SK-N-MC (cell line): ENCODE measurements around the gene CABLES2.

Experiments
- DNase-seq: peaks from one replicate; pipeline ENCODE4 v3.0.0-alpha.2; 2011; ENCODE audit warnings: low read depth, low spot score
- H3K27ac ChIP-seq: fragments of 200-600 bp; sonication (generic); 2 replicates; pipeline ENCODE4 v1.5.1; 2016; ENCODE audit warnings: mixed run types
- H3K36me3 ChIP-seq: fragments of 200-600 bp; sonication (generic); 2 replicates; pipeline ENCODE4 v1.6.1; 2017; ENCODE audit warnings: antibody characterized with exemption, low read length, mixed read lengths; ENCODE audit not compliant: insufficient read depth
- H3K4me3 ChIP-seq: fragments of 200-600 bp; sonication (generic); 2 replicates; pipeline ENCODE4 v1.5.1; 2016
- H3K9ac ChIP-seq: fragments of 200-600 bp; sonication (generic); 2 replicates; pipeline ENCODE4 v1.8.0; 2017; ENCODE audit warnings: mixed run types, mixed read lengths; ENCODE audit not compliant: insufficient read length
- H3K9me3 ChIP-seq: fragments of 200-600 bp; sonication (generic); 2 replicates; pipeline ENCODE4 v1.6.1; 2017; ENCODE audit warnings: low read depth, mild to moderate bottlenecking, antibody characterized with exemption, low read length, moderate library complexity, mixed read lengths
- EZH2 ChIP-seq: fragments of 200-600 bp; sonication (generic); IDR thresholded peaks from one replicate; pipeline ENCODE4 v1.6.1; 2017; ENCODE audit warnings: antibody characterized with exemption
- FOXP2 ChIP-seq: optimal IDR thresholded peaks from 2 replicates; pipeline ENCODE3; 2011; ENCODE audit warnings: mild to moderate bottlenecking, moderate library complexity; ENCODE audit not compliant: insufficient read depth; ENCODE audit errors: extremely low read length, control extremely low read depth
- POLR2AphosphoS5 ChIP-seq: IDR thresholded peaks from 2 replicates; pipeline ENCODE4 v1.6.1; 2012; ENCODE audit warnings: mild to moderate bottlenecking, low read depth, low read length, borderline replicate concordance

Gene CABLES2

DNA sequence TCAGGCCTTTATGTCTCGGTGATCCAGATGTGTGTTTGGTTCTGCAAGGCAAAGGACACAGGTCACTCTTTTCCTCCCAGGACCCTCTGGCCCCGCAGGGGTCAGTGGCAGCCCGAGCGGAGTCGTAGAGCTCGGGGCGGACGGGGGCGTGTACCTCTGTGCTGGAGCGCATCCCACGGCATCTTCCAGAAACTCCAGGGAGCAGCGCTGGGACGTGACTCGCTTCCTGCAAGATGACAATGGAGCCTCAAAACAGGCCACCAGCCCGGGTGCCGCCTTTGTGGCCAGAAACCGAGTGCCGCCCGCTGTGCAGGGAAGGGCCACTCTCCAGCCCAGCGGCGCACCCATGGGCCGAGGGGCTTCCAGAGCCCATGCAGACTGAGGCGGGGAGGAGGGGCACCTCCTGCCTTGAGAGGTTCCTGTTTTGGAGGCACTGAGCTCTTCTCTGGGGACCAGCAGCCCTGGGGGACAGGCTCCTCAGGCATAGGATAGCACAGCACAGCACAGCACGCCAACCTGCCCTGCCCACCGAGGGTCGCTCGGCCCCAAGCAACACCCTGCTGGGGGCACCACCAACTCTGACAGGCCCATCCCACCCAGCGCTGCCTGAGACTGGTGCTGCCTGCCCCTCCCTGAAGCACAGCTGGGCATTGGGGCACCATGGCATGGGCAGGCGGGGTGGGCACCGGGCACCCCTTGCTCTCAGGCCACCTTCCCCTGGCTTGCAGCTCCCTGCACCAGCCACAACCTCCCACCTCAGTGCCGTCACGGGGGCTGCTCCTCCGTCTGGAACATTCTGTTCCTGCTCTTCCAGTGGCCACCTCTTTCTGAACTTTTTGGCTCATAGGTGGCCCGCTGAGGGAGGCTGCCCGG lies 10.5 kb downstream of the CABLES2 start:
- no peaks in the 10 kb centered on the region for H3K36me3 ChIP-seq
- H3K4me3 ChIP-seq: no peak overlapping the region
- H3K9ac ChIP-seq: no peak overlapping the region
- no peak overlapping the region for H3K27ac ChIP-seq
- no peak for TF ChIP-seq FOXP2
- H3K9me3 ChIP-seq: no peaks in the 10 kb centered on the region
- no peak for DNase-seq

DNA sequence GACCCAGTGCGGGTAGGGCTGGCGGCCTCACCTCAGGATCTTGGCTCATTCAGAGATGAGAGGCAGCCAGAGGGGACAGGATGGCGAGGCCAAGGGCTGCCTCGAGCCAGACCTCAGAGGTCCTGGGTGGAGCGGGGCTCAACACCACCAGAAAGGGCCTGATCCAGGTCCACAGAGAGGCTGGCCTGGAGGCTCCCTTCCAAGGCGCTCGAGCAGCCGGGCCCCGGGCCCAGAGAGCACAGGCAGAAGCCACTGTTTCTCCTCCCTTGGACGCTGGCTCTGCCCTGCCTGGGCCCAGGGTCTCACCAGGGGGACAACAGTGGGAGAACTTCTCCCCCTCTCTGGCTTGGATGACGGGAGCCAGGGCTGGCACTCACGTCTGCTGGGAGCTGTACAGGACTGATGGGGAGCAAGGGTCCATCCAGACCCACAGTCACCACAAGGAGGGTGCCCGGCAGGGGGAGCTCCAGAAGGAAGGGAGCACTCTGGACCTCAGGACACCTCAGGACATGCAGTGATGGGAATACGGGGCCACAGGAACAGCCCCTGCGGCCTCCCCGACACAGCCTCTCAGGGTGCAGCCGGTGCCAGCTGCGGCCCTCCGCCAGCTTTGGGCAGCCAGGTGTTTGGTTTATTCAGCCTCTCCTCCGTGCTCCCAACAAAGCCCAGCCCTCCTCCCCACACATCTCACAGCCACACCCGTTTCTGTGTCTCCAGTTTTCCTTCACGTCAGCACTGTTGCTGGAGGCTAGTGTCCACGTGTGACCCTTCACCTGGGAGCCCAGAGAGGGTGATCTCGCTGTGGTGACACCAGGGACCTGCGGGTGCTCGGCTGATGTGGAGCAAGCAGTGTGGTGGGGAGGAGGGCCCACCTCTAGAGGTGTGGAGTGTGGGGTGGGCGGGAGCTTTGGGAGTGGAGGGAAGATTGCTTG lies 11.5 kb downstream of the CABLES2 start:
- H3K4me3 ChIP-seq: no peak overlapping the region
- no peak overlapping the region for H3K9ac ChIP-seq
- H3K9me3 ChIP-seq: no peaks in the 10 kb centered on the region
- H3K36me3 ChIP-seq: peaks cover 1% of the 10 kb centered on the region; the same call in 1 of the 2 replicates
- no peak overlapping the region for H3K27ac ChIP-seq
- DNase-seq: no peak
- 0 out of 2 replicates have a peak, but pooled peaks have one; percentile 10 for TF ChIP-seq POLR2AphosphoS5
- TF ChIP-seq FOXP2: no peak
- no peak for TF ChIP-seq EZH2

DNA sequence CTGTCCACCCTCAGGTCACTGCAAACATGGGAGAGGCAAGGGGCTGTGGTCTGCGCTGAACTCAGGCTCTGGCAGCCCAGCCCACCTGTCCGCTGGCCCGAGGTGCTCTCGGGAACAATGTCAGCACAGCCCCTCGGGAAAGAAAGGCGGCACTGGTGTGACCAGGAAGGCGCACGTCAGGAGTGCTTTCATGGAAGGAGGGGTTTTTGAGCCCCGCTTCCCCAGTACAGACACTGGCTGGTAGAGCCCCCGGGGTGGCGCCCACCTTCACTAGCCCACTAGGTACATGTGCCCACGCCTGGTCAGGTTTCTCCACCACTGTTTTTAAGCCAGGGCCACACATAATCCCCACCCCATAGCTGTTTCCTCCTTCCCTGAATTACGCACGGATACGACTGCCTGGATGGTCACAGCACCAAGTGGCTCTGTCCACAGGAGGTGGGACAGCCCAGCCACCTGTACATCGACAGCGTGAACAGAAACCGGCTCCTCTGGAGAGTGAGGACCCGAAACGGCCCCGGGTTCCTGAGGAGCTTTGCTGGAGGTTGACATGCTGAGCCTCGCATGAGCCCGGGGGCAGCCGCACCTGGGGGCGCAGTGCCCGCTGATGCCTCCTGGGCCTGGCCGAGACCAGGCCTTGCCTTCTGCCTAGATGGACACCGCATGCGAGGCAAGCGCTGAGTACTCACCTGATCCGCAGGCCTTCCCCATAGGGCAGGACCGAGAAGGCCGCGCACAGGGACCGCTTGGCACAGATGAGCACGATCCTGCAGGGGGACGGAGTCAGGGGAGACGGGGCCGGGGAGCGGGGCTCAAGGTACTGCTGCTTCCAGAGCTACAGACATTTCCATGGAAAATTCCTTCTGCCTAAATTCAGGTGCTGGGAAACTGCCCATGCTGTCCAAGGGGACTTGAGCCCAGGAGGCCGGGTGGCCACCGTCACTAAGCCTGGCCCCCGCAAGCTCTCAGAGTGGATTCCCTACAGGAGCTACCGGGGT lies 12.5 kb downstream of the CABLES2 start:
- TF ChIP-seq FOXP2 (no peak), EZH2 (no peak), POLR2AphosphoS5 (no peak)
- no peak overlapping the region for H3K27ac ChIP-seq
- H3K9me3 ChIP-seq: no peaks in the 10 kb centered on the region
- DNase-seq: no peak
- no peak overlapping the region for H3K9ac ChIP-seq
- H3K36me3 ChIP-seq: peaks cover 11% of the 10 kb centered on the region
- no peak overlapping the region for H3K4me3 ChIP-seq

GRCh38 chr20:62393830-62394229 lies 13.3 kb downstream of the CABLES2 start:
- Histone ChIP-seq H3K9ac (no peak overlapping the region), H3K36me3 (peaks cover 19% of the 10 kb centered on the region)

GRCh38 chr20:62393335-62393665 lies 13.8 kb downstream of the CABLES2 start:
- Histone ChIP-seq H3K36me3 (peaks cover 24% of the 10 kb centered on the region), H3K9ac (no peak overlapping the region), H3K4me3 (no peak overlapping the region)

More at GRCh38 chr20:62393830-62394229, 13.3 kb downstream of the CABLES2 start:
- Histone ChIP-seq H3K9me3 (no peaks in the 10 kb centered on the region), H3K27ac (no peak overlapping the region), H3K4me3 (no peak overlapping the region)
- DNase-seq: no peak
- TF ChIP-seq POLR2AphosphoS5 (no peak), EZH2 (no peak), FOXP2 (no peak)

DNA sequence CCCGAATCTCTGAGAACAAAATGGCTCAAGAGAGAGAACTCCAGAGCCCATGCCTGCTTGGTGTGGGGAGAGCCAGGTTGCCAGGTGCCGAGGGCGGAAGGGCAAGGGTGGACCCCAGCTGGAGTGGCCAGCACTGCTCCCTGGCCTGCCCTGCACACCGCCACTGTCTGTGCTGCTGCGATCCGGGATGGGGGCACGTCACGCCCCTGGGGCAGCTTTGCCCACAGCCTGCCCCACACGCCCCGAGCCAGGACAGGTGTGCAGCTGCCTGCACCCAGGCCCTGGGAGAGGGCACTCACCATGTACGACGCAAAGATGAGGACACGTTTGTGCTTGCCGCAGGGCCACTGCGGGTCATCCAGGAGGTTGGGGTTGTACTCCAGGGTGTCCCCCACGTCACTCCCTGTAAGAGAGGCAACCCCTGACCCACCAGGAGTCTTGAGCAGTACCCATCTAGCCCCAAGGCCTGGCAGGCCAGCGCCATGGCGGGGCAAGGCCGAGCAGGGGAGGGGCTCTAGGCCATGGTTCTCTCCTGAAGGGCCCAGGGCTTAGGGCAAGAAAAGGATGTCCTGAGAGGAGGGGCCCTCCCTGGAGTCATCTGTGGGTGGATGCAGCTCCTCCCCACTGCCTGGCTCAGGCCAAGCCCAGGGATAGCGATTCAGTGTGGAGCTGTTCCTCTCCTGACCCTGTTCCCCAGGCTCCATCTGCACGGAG lies 14.3 kb downstream of the CABLES2 start:
- H3K9ac ChIP-seq: no peak overlapping the region
- no peak overlapping the region for H3K27ac ChIP-seq
- H3K4me3 ChIP-seq: no peak overlapping the region
- TF ChIP-seq POLR2AphosphoS5 (no peak), EZH2 (no peak), FOXP2 (no peak)
- H3K9me3 ChIP-seq: no peaks in the 10 kb centered on the region
- H3K36me3 ChIP-seq: peaks cover 29% of the 10 kb centered on the region
- no peak for DNase-seq

More at GRCh38 chr20:62393335-62393665, 13.8 kb downstream of the CABLES2 start:
- Histone ChIP-seq H3K27ac (no peak overlapping the region), H3K9me3 (no peaks in the 10 kb centered on the region)
- no peak for TF ChIP-seq FOXP2
- TF ChIP-seq POLR2AphosphoS5: no peak
- no peak for TF ChIP-seq EZH2
- no peak for DNase-seq

- H3K9me3 ChIP-seq: no peaks in the 10 kb centered on the region
Observed at GRCh38 chr20:62392077-62392418, 15.0 kb downstream of the CABLES2 start.

More at GRCh38 chr20:62392077-62392418, 15.0 kb downstream of the CABLES2 start:
- no peak overlapping the region for H3K9ac ChIP-seq
- no peak for TF ChIP-seq POLR2AphosphoS5
- no peak for TF ChIP-seq EZH2
- no peak for TF ChIP-seq FOXP2
- no peak overlapping the region for H3K27ac ChIP-seq
- no peak for DNase-seq
- H3K4me3 ChIP-seq: no peak overlapping the region
- peaks cover 33% of the 10 kb centered on the region for H3K36me3 ChIP-seq
